GM23338 (cell line): ENCODE data around the gene NUP214. TPM values are rescaled to one million over a fixed set of nuclear protein-coding genes. Genes with fewer than 3 reads are reported as not detected.

ENCODE experiments used
- ATAC-seq: fragments of 200-7000 bp; cut with Tn5 transposase; 3 replicates; pipeline ENCODE4 v1.9.1; 2020
- DNase-seq: peaks from one replicate; pipeline ENCODE4 v3.0.0-alpha.2; 2015; ENCODE audit warnings: low spot score
- H2AFZ ChIP-seq: fragments of 200-600 bp; sonication (generic); 2 replicates; pipeline ENCODE4 v1.8.0; 2016; ENCODE audit warnings: antibody characterized with exemption, mild to moderate bottlenecking, moderate library complexity
- H3F3A ChIP-seq: fragments of 200-600 bp; sonication (generic); replicated peaks from 2 replicates; pipeline ENCODE4 v1.8.0; 2017; ENCODE audit warnings: antibody characterized with exemption, mixed run types, low read depth
- H3K27ac ChIP-seq: fragments of 200-600 bp; sonication (generic); 2 replicates; pipeline ENCODE4 v1.6.1; 2016; ENCODE audit warnings: low read depth
- H3K27me3 ChIP-seq: fragments of 200-600 bp; sonication (generic); 2 replicates; pipeline ENCODE4 v1.8.0; 2016; ENCODE audit warnings: mild to moderate bottlenecking, mixed run types, moderate library complexity; ENCODE audit not compliant: insufficient read depth
- H3K36me3 ChIP-seq: fragments of 200-600 bp; sonication (generic); 2 replicates; pipeline ENCODE4 v1.8.0; 2016; ENCODE audit warnings: mild to moderate bottlenecking; ENCODE audit not compliant: insufficient read depth
- H3K4me1 ChIP-seq: fragments of 200-600 bp; sonication (generic); 2 replicates; pipeline ENCODE4 v1.8.0; 2016; ENCODE audit warnings: mild to moderate bottlenecking, moderate library complexity; ENCODE audit not compliant: insufficient read depth
- H3K4me2 ChIP-seq: fragments of 200-600 bp; sonication (generic); 2 replicates; pipeline ENCODE4 v1.7.1; 2017; ENCODE audit warnings: mixed run types
- H3K4me3 ChIP-seq: fragments of 200-600 bp; sonication (generic); 2 replicates; pipeline ENCODE4 v1.6.1; 2016; ENCODE audit warnings: mixed run types
- H3K79me2 ChIP-seq: fragments of 200-600 bp; sonication (generic); replicated peaks from 2 replicates; pipeline ENCODE4 v1.8.0; 2017; ENCODE audit warnings: mild to moderate bottlenecking; ENCODE audit not compliant: insufficient read depth
- H3K9me2 ChIP-seq: fragments of 200-600 bp; sonication (generic); 2 replicates; pipeline ENCODE4 v1.8.0; 2017; ENCODE audit not compliant: insufficient read depth
- H4K20me1 ChIP-seq: fragments of 200-600 bp; sonication (generic); replicated peaks from 2 replicates; pipeline ENCODE4 v1.8.0; 2017; ENCODE audit warnings: mild to moderate bottlenecking; ENCODE audit not compliant: insufficient read depth
- H3K27ac Mint-ChIP-seq: 2 replicates; pipeline ENCODE4 v1.8.0; 2020; ENCODE audit warnings: inconsistent platforms, mild to moderate bottlenecking, moderate library complexity, mixed read lengths
- H3K27me3 Mint-ChIP-seq: 3 replicates; pipeline ENCODE4 v1.8.0; 2022; ENCODE audit warnings: low read depth, mild to moderate bottlenecking, moderate library complexity, mixed read lengths, inconsistent platforms; ENCODE audit not compliant: insufficient read depth, poor library complexity
- H3K36me3 Mint-ChIP-seq: 3 replicates; pipeline ENCODE4 v1.8.0; 2021; ENCODE audit warnings: low read depth, mild to moderate bottlenecking, inconsistent platforms, moderate library complexity, mixed read lengths
- H3K4me1 Mint-ChIP-seq: 3 replicates; pipeline ENCODE4 v1.8.0; 2020; ENCODE audit warnings: mild to moderate bottlenecking, inconsistent platforms, mixed read lengths
- H3K4me3 Mint-ChIP-seq: 3 replicates; pipeline ENCODE4 v1.8.0; 2021; ENCODE audit warnings: moderate library complexity, mild to moderate bottlenecking, inconsistent platforms, mixed read lengths
- H3K9me3 Mint-ChIP-seq: 3 replicates; pipeline ENCODE4 v1.8.0; 2020; ENCODE audit warnings: moderate library complexity, mild to moderate bottlenecking, inconsistent platforms, mixed read lengths
- CREB1 ChIP-seq: fragments of 250-450 bp; sonication (Bioruptor Pico); IDR thresholded peaks from 2 replicates; pipeline ENCODE4 v1.5.0; 2020; ENCODE audit warnings: low read depth, mild to moderate bottlenecking, moderate library complexity
- CTCF ChIP-seq, 2 experiments: fragments of 200-600 bp in 1 of 2; sonication (generic) in 1 of 2; conservative IDR thresholded peaks; 2 replicates each; pipeline versions ENCODE4 v1.5.1 to v1.6.1; 2016 to 2017; ENCODE audit warnings: antibody characterized with exemption in 2 of 2, low read depth in 2 of 2, mild to moderate bottlenecking in 2 of 2, moderate library complexity in 1 of 2
- ETS1 ChIP-seq: IDR thresholded peaks from 2 replicates; pipeline ENCODE4 v1.6.1; 2016; ENCODE audit warnings: antibody characterized with exemption
- EZH2 ChIP-seq: fragments of 200-600 bp; sonication (generic); IDR thresholded peaks from one replicate; pipeline ENCODE4 v1.8.0; 2017; ENCODE audit warnings: antibody characterized with exemption, mild to moderate bottlenecking, low read depth; ENCODE audit not compliant: unreplicated experiment
- JUNB ChIP-seq: IDR thresholded peaks from one replicate; pipeline ENCODE4 v1.6.1; 2016; ENCODE audit warnings: antibody characterized with exemption; ENCODE audit not compliant: unreplicated experiment
- POLR2AphosphoS5 ChIP-seq: IDR thresholded peaks from 2 replicates; pipeline ENCODE4 v1.6.1; 2016; ENCODE audit warnings: antibody characterized with exemption, low read depth
- REST ChIP-seq: IDR thresholded peaks from one replicate; pipeline ENCODE4 v1.6.1; 2018; ENCODE audit warnings: antibody characterized with exemption; ENCODE audit not compliant: unreplicated experiment
- STAT1 ChIP-seq: IDR thresholded peaks from one replicate; pipeline ENCODE4 v1.6.1; 2016; ENCODE audit warnings: antibody characterized with exemption; ENCODE audit not compliant: unreplicated experiment
- ZNF114 ChIP-seq: fragments of 250-450 bp; sonication (Bioruptor Pico); IDR thresholded peaks from 2 replicates; pipeline ENCODE4 v1.5.0; 2020; ENCODE audit warnings: mild to moderate bottlenecking, moderate library complexity
- ZNF462 ChIP-seq: fragments of 250-450 bp; sonication (Bioruptor Pico); IDR thresholded peaks from 2 replicates; pipeline ENCODE4 v1.5.0; 2020; ENCODE audit warnings: mild to moderate bottlenecking, moderate library complexity
- polyA plus RNA-seq: library from polyadenylated mRNA; unstranded; fragments of >200 nt; fragmentation: Nextera tagmentation; extraction: Ambion mirVana; gene quantifications from 2 replicates; pipeline ENCODE4 v1.2.1, GENCODE V29; 2016
- total RNA-seq: library from RNA; depleted of rRNA; stranded (reverse); fragments of >200 nt; shearing (Covaris generic); gene quantifications from 2 replicates; pipeline ENCODE4 v1.2.3, GENCODE V29; 2014

Gene NUP214
- total and polyA plus RNA-seq, 2 experiments from 2014 or later = 36.0 to 57.0 TPM

GRCh38 chr9:131233556-131233955 lies 108.2 kb downstream of the NUP214 start:
- Histone ChIP-seq H3K9me2 (no peaks in the 10 kb centered on the region), H3K36me3 (peaks cover 11% of the 10 kb centered on the region), H3K79me2 (no peaks in the 10 kb centered on the region), H4K20me1 (no peaks in the 10 kb centered on the region; the same call in 1 of the 2 replicates), H3K4me2 (no peak overlapping the region), H2AFZ (no peak overlapping the region), H3K27me3 (no peaks in the 10 kb centered on the region), H3K27ac (no peak overlapping the region), H3K4me3 (no peak overlapping the region), H3K4me1 (peaks cover 24% of the 10 kb centered on the region), H3F3A (no peaks in the 10 kb centered on the region; the same call in 1 of the 2 replicates)
- Mint-ChIP-seq H3K9me3 (no peaks in the 10 kb centered on the region), H3K36me3 (peaks cover 52% of the 10 kb centered on the region), H3K4me3 (no peak overlapping the region), H3K4me1 (peaks cover 20% of the 10 kb centered on the region), H3K27me3 (peaks cover 5% of the 10 kb centered on the region), H3K27ac (no peak overlapping the region)
- no peak for TF ChIP-seq STAT1
- no peak for TF ChIP-seq POLR2AphosphoS5
- TF ChIP-seq EZH2 = no peak
- TF ChIP-seq CREB1 = no peak
- no peak for TF ChIP-seq ETS1
- ATAC-seq = no peak
- DNase-seq = no peak

GRCh38 chr9:131233995-131234394 lies 108.6 kb downstream of the NUP214 start:
- peaks cover 22% of the 10 kb centered on the region for H3K4me1 ChIP-seq
- no peak overlapping the region for H2AFZ ChIP-seq
- H3F3A ChIP-seq = no peaks in the 10 kb centered on the region; the same call in 1 of the 2 replicates
- ATAC-seq (no peak), DNase-seq (no peak)
- no peaks in the 10 kb centered on the region for H3K9me3 Mint-ChIP-seq
- H3K4me1 Mint-ChIP-seq = peaks cover 19% of the 10 kb centered on the region
- H3K27me3 ChIP-seq = no peaks in the 10 kb centered on the region
- H3K4me2 ChIP-seq = no peak overlapping the region
- no peak overlapping the region for H3K4me3 ChIP-seq
- peaks cover 4% of the 10 kb centered on the region for H3K27me3 Mint-ChIP-seq
- no peak overlapping the region for H3K27ac ChIP-seq
- H3K36me3 Mint-ChIP-seq = peaks cover 47% of the 10 kb centered on the region
- H3K4me3 Mint-ChIP-seq = no peak overlapping the region
- no peak overlapping the region for H3K27ac Mint-ChIP-seq
- H4K20me1 ChIP-seq = no peaks in the 10 kb centered on the region; the same call in 1 of the 2 replicates
- no peaks in the 10 kb centered on the region for H3K79me2 ChIP-seq
- peaks cover 11% of the 10 kb centered on the region for H3K36me3 ChIP-seq
- no peaks in the 10 kb centered on the region for H3K9me2 ChIP-seq
- no peak for TF ChIP-seq STAT1
- TF ChIP-seq ZNF114 = no peak
- no peak for TF ChIP-seq POLR2AphosphoS5
- no peak for TF ChIP-seq JUNB
- TF ChIP-seq ZNF462 (CRISPR knock-in tag) = no peak
- no peak for TF ChIP-seq REST
- TF ChIP-seq CTCF (conservative IDR thresholded peaks at IDR 0.05; ENCODE audit: low read depth in 2 of 2) = no peak
